ENCODE measurements around the gene CSNK1G1.

The CSNK1G1 gene

GRCh38 chr15:64284042-64284441 lies 71.9 kb downstream of the CSNK1G1 start:
- DNase-seq = no peak

GRCh38 chr15:64282701-64283100 lies 73.3 kb downstream of the CSNK1G1 start:
- H3K36me3 ChIP-seq (replicated peaks; ENCODE audit: insufficient read depth, low read length) = no peaks in the 10 kb centered on the region
- no peaks in the 10 kb centered on the region for H4K20me1 ChIP-seq (ENCODE audit: insufficient read depth, low read length)
- no peak for DNase-seq
- H3K4me3 ChIP-seq (ENCODE audit: low read length) = no peak overlapping the region
- no peak for TF ChIP-seq EZH2phosphoT487 (IDR thresholded peaks at IDR 0.05; ENCODE audit: low read length)
- 0 out of 2 replicates have a peak, but pooled peaks cover 4% of the 10 kb centered on the region for H3K79me2 ChIP-seq (ENCODE audit: low read length)
- no peaks in the 10 kb centered on the region for H3K4me1 ChIP-seq (ENCODE audit: low read length)
- no peaks in the 10 kb centered on the region for H3F3A ChIP-seq (ENCODE audit: insufficient read depth, low read length)
- H3K9me2 ChIP-seq (replicated peaks; ENCODE audit: insufficient read depth, low read length) = no peaks in the 10 kb centered on the region
- no peaks in the 10 kb centered on the region for H3K27me3 ChIP-seq (replicated peaks; ENCODE audit: insufficient read depth, low read length)
- H3K27ac ChIP-seq (ENCODE audit: low read length) = no peak overlapping the region
- H2AFZ ChIP-seq (ENCODE audit: low read length) = no peak overlapping the region
- H3K9me3 ChIP-seq (replicated peaks; ENCODE audit: insufficient read depth, low read length) = no peaks in the 10 kb centered on the region
- no peak overlapping the region for H3K9ac ChIP-seq (ENCODE audit: low read length)
- H3K4me2 ChIP-seq (ENCODE audit: low read depth, low read length) = no peak overlapping the region

More at GRCh38 chr15:64284042-64284441, 71.9 kb downstream of the CSNK1G1 start:
- Histone ChIP-seq H3K4me1 (ENCODE audit: low read length) (no peaks in the 10 kb centered on the region), H3K9me3 (replicated peaks; ENCODE audit: insufficient read depth, low read length) (no peaks in the 10 kb centered on the region), H4K20me1 (ENCODE audit: insufficient read depth, low read length) (no peaks in the 10 kb centered on the region), H3K4me3 (ENCODE audit: low read length) (no peak overlapping the region), H3K4me2 (ENCODE audit: low read depth, low read length) (no peak overlapping the region), H3K36me3 (replicated peaks; ENCODE audit: insufficient read depth, low read length) (no peaks in the 10 kb centered on the region), H3K27ac (ENCODE audit: low read length) (no peak overlapping the region), H2AFZ (ENCODE audit: low read length) (no peak overlapping the region), H3K9me2 (replicated peaks; ENCODE audit: insufficient read depth, low read length) (no peaks in the 10 kb centered on the region), H3K9ac (ENCODE audit: low read length) (no peak overlapping the region), H3F3A (ENCODE audit: insufficient read depth, low read length) (no peaks in the 10 kb centered on the region), H3K27me3 (replicated peaks; ENCODE audit: insufficient read depth, low read length) (no peaks in the 10 kb centered on the region), H3K79me2 (ENCODE audit: low read length) (peaks cover 5% of the 10 kb centered on the region; the same call in 1 of the 2 replicates)
- no peak for TF ChIP-seq EZH2phosphoT487 (IDR thresholded peaks at IDR 0.05; ENCODE audit: low read length)
- TF ChIP-seq, protein P1, sequence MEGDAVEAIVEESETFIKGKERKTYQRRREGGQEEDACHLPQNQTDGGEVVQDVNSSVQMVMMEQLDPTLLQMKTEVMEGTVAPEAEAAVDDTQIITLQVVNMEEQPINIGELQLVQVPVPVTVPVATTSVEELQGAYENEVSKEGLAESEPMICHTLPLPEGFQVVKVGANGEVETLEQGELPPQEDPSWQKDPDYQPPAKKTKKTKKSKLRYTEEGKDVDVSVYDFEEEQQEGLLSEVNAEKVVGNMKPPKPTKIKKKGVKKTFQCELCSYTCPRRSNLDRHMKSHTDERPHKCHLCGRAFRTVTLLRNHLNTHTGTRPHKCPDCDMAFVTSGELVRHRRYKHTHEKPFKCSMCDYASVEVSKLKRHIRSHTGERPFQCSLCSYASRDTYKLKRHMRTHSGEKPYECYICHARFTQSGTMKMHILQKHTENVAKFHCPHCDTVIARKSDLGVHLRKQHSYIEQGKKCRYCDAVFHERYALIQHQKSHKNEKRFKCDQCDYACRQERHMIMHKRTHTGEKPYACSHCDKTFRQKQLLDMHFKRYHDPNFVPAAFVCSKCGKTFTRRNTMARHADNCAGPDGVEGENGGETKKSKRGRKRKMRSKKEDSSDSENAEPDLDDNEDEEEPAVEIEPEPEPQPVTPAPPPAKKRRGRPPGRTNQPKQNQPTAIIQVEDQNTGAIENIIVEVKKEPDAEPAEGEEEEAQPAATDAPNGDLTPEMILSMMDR (IDR thresholded peaks at IDR 0.05; ENCODE audit: low read length) = no peak
- no peak for TF ChIP-seq EZH2 (optimal IDR thresholded peaks at IDR 0.05; ENCODE audit: low read depth, low read length)

DNA sequence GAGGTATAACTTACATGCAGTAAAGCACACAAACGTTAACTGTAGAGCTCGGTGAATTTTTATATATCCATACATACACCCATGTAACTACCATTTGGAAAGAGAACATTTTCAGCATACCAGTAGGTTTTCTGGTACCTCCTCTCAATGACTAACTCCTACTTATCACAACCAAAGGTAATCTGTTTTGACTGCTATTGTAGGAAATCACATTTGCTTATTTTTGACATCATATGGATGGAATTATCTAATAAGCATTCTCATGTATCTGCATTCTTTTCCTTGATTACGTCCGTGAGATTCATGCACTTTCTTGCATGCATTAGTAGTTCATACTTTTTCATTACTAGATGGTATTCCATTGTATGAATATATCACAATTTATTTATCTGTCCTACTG lies 76.8 kb downstream of the CSNK1G1 start:
- H4K20me1 ChIP-seq (ENCODE audit: insufficient read depth, low read length) = no peaks in the 10 kb centered on the region
- H3K4me3 ChIP-seq (ENCODE audit: low read length) = no peak overlapping the region
- H3K79me2 ChIP-seq (ENCODE audit: low read length) = no peaks in the 10 kb centered on the region
- H3K4me1 ChIP-seq (ENCODE audit: low read length) = no peaks in the 10 kb centered on the region
- H3K27ac ChIP-seq (ENCODE audit: low read length) = no peak overlapping the region
- no peaks in the 10 kb centered on the region for H3K9me3 ChIP-seq (replicated peaks; ENCODE audit: insufficient read depth, low read length)
- H3K9ac ChIP-seq (ENCODE audit: low read length) = no peak overlapping the region
- TF ChIP-seq EZH2phosphoT487 (IDR thresholded peaks at IDR 0.05; ENCODE audit: low read length) (no peak), EZH2 (optimal IDR thresholded peaks at IDR 0.05; ENCODE audit: low read depth, low read length) (no peak)
- TF ChIP-seq, protein P1 (IDR thresholded peaks at IDR 0.05; ENCODE audit: low read length) = no peak
- no peak overlapping the region for H2AFZ ChIP-seq (ENCODE audit: low read length)
- no peaks in the 10 kb centered on the region for H3K36me3 ChIP-seq (replicated peaks; ENCODE audit: insufficient read depth, low read length)
- H3K9me2 ChIP-seq (replicated peaks; ENCODE audit: insufficient read depth, low read length) = no peaks in the 10 kb centered on the region
- no peaks in the 10 kb centered on the region for H3K27me3 ChIP-seq (replicated peaks; ENCODE audit: insufficient read depth, low read length)
- no peak overlapping the region for H3K4me2 ChIP-seq (ENCODE audit: low read depth, low read length)
- no peaks in the 10 kb centered on the region for H3F3A ChIP-seq (ENCODE audit: insufficient read depth, low read length)
- no peak for DNase-seq

- H4K20me1 ChIP-seq (ENCODE audit: insufficient read depth, low read length) = no peaks in the 10 kb centered on the region
- H3K4me1 ChIP-seq (ENCODE audit: low read length) = no peaks in the 10 kb centered on the region
- H3K9me3 ChIP-seq (replicated peaks; ENCODE audit: insufficient read depth, low read length) = no peaks in the 10 kb centered on the region
- H3K4me2 ChIP-seq (ENCODE audit: low read depth, low read length) = no peak overlapping the region
- H3K27ac ChIP-seq (ENCODE audit: low read length) = no peak overlapping the region
- H3K27me3 ChIP-seq (replicated peaks; ENCODE audit: insufficient read depth, low read length) = no peaks in the 10 kb centered on the region
- H3K9ac ChIP-seq (ENCODE audit: low read length) = no peak overlapping the region
- no peak overlapping the region for H3K4me3 ChIP-seq (ENCODE audit: low read length)
- H3K79me2 ChIP-seq (ENCODE audit: low read length) = no peaks in the 10 kb centered on the region
- no peaks in the 10 kb centered on the region for H3K9me2 ChIP-seq (replicated peaks; ENCODE audit: insufficient read depth, low read length)
- no peaks in the 10 kb centered on the region for H3K36me3 ChIP-seq (replicated peaks; ENCODE audit: insufficient read depth, low read length)
- TF ChIP-seq EZH2 (optimal IDR thresholded peaks at IDR 0.05; ENCODE audit: low read depth, low read length) (no peak), EZH2phosphoT487 (IDR thresholded peaks at IDR 0.05; ENCODE audit: low read length) (no peak)
- TF ChIP-seq, protein P1 (IDR thresholded peaks at IDR 0.05; ENCODE audit: low read length) = no peak
- no peak for DNase-seq
- no peaks in the 10 kb centered on the region for H3F3A ChIP-seq (ENCODE audit: insufficient read depth, low read length)
- no peak overlapping the region for H2AFZ ChIP-seq (ENCODE audit: low read length)
Measured at GRCh38 chr15:64275934-64276333, 80.0 kb downstream of the CSNK1G1 start.
